HEK293 (cell line): ENCODE measurements around the gene XAGE2.

ENCODE experiments used
- ZNF112 ChIP-seq: fragments of 450-650 bp; formaldehyde crosslinking; IDR thresholded peaks from 2 replicates; pipeline ENCODE4 v1.5.0; 2017; ENCODE audit warnings: missing biosample characterization, missing genetic modification characterization
- ZNF239 ChIP-seq: fragments of 450-650 bp; formaldehyde crosslinking; IDR thresholded peaks from 2 replicates; pipeline ENCODE4 v1.5.1; 2016; ENCODE audit warnings: missing biosample characterization, missing genetic modification characterization
- ZNF658 ChIP-seq: fragments of 450-650 bp; formaldehyde crosslinking; IDR thresholded peaks from 2 replicates; pipeline ENCODE4; 2016; ENCODE audit warnings: missing biosample characterization, missing genetic modification characterization
- TF ChIP-seq, protein P1 (sequence below): fragments of 450-650 bp; formaldehyde crosslinking; IDR thresholded peaks from 2 replicates; pipeline ENCODE4 v1.5.1; 2016; ENCODE audit warnings: missing biosample characterization, missing genetic modification characterization

DNA sequence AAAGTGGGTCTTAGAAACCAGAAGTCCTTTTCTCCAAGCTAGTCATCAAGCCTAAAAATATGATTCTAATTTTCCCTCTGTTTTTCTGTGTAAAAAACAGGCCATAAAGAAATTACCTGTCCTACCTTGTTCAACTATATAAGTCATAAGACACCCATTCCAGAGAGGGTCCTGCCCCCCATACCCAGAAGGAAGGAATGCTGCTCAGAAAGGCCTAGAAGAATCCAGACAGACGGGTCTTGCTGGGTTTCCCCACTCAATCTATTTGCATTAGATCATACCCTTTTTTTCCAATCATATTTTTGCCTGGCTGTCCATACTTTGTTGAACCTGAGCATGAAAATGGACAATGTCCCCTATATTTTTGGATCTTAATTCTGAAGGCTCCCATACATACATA lies 16.3 kb upstream of the XAGE2 start:
- TF ChIP-seq, protein P1, sequence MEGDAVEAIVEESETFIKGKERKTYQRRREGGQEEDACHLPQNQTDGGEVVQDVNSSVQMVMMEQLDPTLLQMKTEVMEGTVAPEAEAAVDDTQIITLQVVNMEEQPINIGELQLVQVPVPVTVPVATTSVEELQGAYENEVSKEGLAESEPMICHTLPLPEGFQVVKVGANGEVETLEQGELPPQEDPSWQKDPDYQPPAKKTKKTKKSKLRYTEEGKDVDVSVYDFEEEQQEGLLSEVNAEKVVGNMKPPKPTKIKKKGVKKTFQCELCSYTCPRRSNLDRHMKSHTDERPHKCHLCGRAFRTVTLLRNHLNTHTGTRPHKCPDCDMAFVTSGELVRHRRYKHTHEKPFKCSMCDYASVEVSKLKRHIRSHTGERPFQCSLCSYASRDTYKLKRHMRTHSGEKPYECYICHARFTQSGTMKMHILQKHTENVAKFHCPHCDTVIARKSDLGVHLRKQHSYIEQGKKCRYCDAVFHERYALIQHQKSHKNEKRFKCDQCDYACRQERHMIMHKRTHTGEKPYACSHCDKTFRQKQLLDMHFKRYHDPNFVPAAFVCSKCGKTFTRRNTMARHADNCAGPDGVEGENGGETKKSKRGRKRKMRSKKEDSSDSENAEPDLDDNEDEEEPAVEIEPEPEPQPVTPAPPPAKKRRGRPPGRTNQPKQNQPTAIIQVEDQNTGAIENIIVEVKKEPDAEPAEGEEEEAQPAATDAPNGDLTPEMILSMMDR (tag by site-specific recombination) = no peak
- TF ChIP-seq ZNF658 (tag by site-specific recombination) = no peak
- no peak for TF ChIP-seq ZNF239 (tag by site-specific recombination)
- TF ChIP-seq ZNF112 (tag by site-specific recombination) = no peak
